Stimulated activated CD8-positive, alpha-beta memory T cell treated with anti-CD3 and anti-CD28 coated beads, Interleukin-4, amount 100 ng/mL, for 4 hours (primary cell): Measurements from ENCODE around the gene RXRA.

Experiments
- DNase-seq, 2 donors: peaks; one replicate each; pipeline ENCODE4 v3.0.0-alpha.2; 2020; ENCODE audit warnings: low read depth in 2 of 2, low spot score in 1 of 2

RXRA gene

GRCh38 chr9:134336228-134336627 lies 10.0 kb downstream of the RXRA start:
- DNase-seq, result no peak

DNA sequence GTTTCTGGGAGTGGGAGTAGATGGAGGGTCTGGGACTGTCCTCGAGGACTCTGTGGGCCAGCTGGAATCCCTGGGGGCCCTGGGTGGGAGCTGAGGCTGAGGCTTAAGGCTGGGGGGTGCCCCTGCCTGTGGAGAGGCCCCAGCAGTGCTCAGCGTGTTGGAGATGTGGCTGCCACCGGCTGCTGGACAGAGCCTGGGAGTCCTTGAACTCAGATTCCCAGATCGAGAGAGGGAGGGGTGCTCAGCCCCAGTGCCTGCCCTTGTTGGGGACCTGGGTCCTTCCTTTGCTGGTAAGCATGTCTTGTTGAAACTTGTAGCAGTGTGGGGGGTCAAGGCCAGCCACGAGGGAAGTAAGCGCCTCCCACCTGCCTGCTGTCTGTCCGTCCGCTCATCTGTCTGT lies 10.7 kb downstream of the RXRA start:
- no peak for DNase-seq

DNA sequence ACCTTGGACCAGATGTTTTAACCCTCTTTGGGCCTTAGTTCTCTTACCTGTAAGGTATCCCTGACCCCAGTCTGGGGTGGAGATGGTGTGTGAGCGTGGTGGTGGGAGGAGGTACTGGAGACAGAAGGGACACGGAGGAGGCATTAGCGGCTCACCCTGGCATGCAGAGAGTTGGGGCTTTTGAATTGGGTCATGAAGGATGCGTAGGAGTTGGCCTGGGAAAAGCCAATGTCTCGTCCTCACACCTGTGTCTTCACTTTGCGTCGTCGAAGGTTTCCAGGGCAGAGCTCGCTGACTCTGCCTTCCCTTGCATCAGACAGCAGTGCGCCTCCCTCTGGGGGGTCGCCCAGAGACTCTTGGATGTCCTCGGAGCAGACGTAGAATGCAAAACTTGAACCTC lies 11.2 kb downstream of the RXRA start:
- DNase-seq, result no peak

DNA sequence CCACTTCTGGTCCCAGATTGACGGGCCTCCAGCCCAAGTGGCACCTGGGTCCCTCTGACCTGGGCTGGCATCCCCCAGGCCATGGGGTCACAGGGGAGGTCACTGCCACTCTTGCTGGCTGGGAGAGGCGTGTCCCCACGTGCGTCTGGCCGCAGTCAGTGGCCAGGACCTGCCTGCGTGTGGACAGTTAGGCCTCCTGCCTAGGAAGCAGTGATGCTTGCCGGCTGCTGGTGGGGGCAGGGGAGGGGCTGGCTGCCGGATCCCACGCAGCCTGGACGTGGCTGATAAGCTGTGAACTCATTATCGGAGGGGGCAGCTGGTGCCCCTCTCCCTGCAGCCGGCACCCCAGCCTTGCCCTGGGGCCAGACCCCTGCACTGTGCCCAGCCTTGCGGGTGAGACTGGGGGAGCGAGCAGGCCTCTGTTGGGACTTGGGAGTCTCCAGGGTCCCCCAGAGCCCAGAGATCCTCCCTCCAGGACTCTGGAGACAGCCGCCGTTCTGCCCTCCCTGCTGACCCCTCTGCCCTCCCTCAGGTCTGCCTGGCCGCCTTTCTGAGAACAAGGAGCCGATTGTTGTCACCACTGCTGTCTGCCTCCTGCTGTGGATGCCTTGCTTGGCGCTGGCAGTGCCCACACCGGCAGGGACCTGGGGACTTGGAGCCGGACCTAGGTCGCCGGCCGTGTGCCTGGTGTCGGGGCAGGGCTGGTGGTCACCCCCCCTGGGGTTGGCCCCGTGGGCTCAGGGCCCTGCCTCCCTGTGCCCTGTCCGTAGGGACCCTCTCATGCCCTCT lies 12.3 kb downstream of the RXRA start:
- no peak for DNase-seq

DNA sequence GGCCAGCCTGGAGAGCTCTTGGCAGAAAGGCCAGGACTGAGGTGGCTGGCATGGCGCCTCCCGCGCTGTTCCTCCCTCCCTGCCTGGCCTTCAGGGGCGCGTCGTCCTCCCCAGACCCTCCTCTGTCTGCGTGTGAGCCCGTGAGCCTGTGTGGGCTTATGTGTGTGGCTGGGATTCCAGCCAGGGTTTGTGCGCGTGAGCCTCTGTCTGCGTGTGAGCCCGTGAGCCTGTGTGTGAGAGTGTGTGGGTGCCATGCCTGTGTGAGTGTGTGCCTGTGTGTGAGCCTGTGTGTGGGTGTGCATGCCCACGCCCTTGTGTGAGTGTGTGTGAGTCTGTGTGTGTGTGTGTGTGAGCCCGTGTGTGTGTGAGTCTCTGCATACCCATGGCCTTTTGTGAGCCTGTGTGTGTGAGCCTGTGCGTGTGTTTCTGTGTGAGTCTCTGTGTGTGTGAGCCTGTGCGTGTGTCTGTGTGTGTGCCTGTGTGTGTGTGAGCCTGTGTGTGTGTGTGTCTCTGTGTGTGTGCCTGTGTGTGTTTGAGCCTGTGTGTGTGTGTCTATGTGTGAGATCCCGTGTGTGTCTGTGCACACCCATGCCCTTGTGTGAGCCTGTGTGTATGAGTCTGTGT lies 13.0 kb downstream of the RXRA start:
- DNase-seq, result no peak

- DNase-seq, result no peak
Observed at GRCh38 chr9:134340475-134341160, 14.4 kb downstream of the RXRA start.

- no peak for DNase-seq
Observed at GRCh38 chr9:134341306-134341705, 15.1 kb downstream of the RXRA start.

- no peak for DNase-seq
Observed at GRCh38 chr9:134341929-134342745, 15.9 kb downstream of the RXRA start.

DNA sequence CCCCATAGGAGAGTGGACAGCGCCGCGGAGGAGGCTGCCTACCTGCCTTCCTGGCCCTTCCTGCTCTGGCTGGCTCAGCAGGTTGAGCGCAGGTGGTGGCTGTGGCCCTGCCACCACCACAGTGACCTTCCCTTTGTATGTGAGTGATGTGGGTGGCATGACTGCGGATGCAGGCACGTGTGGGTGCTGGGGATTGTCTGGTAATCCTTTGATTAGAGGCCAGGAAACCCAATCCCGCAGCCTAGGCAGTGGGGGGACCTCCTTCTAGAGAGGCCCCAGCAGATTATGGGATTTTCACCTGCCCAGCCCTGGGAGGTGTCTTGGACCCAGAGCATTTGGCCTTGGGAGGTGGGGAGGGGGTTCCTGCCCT lies 16.5 kb downstream of the RXRA start:
- no peak for DNase-seq

DNA sequence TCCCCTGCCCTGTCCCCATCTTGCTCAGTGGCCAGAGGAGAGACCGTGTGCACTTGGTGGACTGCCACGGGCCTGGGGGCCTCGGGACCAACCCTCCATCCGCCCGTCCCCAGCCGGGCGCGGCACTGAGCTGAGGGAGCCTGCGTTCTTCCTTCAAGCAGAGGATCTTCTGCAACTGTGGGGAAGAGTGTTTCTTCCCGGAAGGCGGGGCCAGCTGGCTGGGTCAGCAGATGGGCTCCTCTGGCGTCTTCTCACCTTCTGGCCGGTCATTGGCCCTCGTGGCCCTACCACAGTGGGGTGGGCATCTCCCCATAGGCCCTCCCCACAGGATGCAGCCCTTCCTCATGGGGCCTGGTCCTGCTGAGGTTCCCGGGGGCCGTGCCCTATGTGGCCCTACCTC lies 17.4 kb downstream of the RXRA start:
- DNase-seq, result no peak

DNA sequence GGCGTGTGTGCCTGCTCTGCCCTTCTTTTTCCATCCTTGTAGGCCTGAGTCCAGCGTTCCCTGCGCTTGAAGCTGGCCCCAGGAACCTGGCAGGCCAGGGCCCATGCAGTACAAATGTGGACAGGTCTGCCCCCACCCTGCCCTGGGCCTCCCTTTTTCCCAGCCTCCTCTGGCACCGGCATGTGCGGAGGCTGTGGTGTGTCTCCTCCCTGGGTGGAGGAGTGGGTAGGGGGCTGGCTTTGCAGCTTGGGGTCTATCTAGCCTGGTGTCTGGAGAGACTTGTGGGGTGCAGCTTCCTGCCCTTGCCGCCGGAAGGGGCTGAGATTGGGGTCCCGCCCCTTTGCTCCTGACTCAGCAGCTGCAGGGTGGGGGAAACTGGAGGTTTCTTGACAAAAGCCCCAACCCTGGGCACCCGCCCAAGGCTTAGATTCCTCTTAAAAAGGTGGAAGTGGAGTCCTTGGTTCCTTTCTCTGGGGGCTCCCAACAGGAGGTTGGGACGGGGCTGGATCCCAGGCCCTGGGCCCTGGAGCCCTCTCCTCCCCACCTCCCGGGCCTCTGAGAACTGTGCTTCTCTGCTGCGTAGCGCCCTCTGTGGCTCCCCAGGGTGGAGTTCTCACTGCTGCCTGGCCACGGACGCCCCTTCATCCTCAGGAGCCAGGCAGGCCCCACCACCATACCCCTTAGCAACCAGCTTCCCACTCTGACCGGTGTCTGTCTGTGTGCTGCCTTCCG lies 18.0 kb downstream of the RXRA start:
- DNase-seq, result peak in 1 of 2 donors; percentile 15

GRCh38 chr9:134344800-134345310 lies 18.6 kb downstream of the RXRA start:
- no peak for DNase-seq

GRCh38 chr9:134345737-134346136 lies 19.5 kb downstream of the RXRA start:
- DNase-seq, result no peak

DNA sequence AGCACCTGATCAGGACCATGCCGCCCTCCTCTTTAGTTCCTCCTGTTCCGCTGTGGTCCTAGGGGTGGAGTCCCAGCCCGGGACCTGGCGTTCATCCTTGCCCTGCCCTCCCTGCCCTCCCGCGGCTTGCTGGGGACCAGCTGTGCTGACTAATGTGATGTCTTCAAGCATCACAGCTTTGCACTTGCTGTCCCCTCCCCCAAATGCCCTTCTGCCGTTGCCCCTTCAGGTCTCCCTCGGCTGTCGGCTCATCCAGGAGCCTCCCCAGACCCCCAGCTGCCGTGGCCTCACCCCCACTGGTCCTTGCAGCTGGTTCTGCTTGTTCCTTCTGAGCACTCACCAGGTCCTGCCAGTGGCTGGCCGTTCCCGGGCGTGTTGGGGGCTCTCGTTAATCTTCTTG lies 19.9 kb downstream of the RXRA start:
- no peak for DNase-seq

- no peak for DNase-seq
Observed at GRCh38 chr9:134346840-134347583, 20.8 kb downstream of the RXRA start.

- no peak for DNase-seq
Observed at GRCh38 chr9:134347996-134348395, 21.7 kb downstream of the RXRA start.

DNA sequence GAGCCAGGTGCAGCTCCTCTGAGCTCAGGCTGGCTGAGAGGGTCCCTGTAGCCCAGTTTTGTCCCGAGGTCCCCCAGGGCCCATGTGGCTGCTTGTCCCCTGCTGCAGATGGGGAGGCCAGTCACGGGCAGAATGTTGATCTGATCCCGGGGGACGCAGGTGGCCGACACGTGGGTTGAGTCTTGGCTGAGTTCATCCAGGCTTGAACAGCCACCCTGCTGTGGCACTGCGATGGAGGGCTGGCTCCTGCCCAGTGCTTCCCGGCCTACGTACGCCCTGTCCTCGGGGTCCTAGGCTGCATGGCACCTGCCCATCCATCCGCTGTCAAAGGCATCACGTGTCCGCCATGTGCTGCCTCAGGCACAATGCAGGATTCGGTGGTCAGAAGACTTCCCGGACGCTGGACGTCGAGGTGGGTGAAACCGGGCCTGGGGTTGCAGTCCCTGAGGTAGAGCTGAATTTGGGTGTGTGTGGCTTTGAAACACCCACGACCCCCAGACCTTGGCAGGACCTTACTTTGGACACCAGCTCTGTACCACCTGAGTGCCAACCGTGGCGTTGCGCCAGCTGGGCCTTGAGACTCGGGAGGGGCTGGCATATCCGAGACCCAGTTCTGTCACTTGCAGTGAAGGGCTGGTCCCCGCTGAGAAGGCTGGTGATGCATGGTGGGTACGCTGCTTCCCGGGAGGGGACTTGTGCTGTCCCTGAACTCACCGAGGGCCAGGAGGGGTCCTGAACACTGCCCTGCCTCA lies 22.3 kb downstream of the RXRA start:
- DNase-seq, result no peak

DNA sequence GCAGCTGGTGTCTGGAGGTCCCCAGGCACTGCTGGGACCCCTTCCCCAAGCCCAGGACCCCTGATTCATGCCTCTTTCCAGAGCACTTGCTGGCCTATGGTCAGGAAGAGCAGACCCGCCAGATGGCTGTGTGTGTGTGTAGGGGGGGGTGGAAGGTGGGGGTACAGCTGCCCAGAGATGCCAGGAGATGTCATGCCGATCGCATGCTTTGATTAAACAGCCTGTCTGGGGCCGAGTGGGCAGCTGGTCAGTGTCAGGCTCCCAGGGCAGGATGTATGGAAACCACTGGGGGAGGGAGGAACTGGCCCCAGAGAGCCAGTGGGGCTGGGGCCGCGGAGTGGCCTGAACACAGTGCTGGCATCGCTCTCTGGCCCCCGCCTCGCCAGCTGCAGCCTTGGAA lies 23.7 kb downstream of the RXRA start:
- DNase-seq, result no peak

DNA sequence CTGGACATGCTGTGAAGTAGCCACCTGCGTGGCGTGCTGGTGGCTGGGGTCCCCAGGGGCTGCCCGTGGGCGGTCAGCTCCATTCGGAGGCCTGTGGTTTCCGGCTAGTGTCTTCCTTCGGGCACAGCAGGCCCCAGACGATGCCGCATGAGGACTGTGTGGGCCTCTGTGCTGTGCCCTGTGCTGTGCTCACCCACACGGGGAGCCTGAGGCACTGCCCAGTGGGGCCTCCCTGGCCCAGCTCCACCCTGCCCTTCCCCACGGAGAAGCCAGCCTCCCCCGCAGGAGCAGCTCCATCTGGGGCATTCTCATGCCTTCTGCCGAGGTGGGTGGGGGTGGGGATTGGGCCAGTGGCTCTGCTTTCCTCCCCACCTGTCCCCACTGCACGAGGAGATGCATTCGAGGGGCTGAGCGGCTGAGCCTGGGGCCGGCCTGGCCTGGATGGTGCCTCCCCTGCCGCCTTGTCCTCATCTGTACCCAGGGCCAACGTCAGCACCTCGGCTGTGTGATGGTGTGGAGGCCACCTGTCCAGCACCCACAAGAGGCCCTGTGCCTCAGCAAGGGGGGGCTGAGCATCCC lies 24.2 kb downstream of the RXRA start:
- no peak for DNase-seq
